ENCODE measurements around the gene BSG.

DNA sequence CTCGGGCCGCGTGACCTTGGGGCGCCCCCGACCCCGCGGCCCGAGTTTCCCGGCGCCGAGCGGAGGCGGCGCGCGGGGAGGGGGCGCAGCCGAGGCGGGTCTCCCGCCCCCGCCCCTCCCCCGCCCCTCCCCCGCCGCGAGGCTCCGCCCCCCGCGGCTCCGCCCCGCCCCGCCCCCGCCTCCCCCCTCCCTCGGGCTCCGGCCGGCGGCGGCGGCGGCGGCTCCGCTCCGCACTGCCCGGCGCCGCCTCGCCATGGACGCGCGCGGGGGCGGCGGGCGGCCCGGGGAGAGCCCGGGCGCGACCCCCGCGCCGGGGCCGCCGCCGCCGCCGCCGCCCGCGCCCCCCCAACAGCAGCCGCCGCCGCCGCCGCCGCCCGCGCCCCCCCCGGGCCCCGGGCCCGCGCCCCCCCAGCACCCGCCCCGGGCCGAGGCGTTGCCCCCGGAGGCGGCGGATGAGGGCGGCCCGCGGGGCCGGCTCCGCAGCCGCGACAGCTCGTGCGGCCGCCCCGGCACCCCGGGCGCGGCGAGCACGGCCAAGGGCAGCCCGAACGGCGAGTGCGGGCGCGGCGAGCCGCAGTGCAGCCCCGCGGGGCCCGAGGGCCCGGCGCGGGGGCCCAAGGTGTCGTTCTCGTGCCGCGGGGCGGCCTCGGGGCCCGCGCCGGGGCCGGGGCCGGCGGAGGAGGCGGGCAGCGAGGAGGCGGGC, 17.4 kb downstream of the BSG start, which contains the start of gene HCN2:
- TF ChIP-seq, protein P1, sequence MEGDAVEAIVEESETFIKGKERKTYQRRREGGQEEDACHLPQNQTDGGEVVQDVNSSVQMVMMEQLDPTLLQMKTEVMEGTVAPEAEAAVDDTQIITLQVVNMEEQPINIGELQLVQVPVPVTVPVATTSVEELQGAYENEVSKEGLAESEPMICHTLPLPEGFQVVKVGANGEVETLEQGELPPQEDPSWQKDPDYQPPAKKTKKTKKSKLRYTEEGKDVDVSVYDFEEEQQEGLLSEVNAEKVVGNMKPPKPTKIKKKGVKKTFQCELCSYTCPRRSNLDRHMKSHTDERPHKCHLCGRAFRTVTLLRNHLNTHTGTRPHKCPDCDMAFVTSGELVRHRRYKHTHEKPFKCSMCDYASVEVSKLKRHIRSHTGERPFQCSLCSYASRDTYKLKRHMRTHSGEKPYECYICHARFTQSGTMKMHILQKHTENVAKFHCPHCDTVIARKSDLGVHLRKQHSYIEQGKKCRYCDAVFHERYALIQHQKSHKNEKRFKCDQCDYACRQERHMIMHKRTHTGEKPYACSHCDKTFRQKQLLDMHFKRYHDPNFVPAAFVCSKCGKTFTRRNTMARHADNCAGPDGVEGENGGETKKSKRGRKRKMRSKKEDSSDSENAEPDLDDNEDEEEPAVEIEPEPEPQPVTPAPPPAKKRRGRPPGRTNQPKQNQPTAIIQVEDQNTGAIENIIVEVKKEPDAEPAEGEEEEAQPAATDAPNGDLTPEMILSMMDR (IDR thresholded peaks at IDR 0.05 in 4 of 5, conservative IDR thresholded peaks at IDR 0.05 in 1 of 5): no peak
- TF ChIP-seq POLR2A (IDR thresholded peaks at IDR 0.05): no peak
